HUES6 (cell line): ENCODE measurements around the gene IL18RAP.

ENCODE experiments used
- H3K27ac ChIP-seq: 2 replicates; pipeline ENCODE4 v1.7.0; 2013; ENCODE audit warnings: low read depth, mild to moderate bottlenecking, low read length, inconsistent platforms
- H3K27me3 ChIP-seq: 2 replicates; pipeline ENCODE4 v1.6.1; 2013; ENCODE audit warnings: low read length; ENCODE audit not compliant: control insufficient read depth, insufficient read depth
- H3K36me3 ChIP-seq: 2 replicates; pipeline ENCODE4 v1.6.1; 2013; ENCODE audit warnings: low read length; ENCODE audit not compliant: control insufficient read depth, insufficient read depth
- H3K4me1 ChIP-seq: 2 replicates; pipeline ENCODE4 v1.6.1; 2013; ENCODE audit warnings: low read length; ENCODE audit not compliant: control insufficient read depth, insufficient read depth
- H3K4me3 ChIP-seq: 2 replicates; pipeline ENCODE4 v1.5.1; 2013; ENCODE audit warnings: low read depth, low read length
- H3K9ac ChIP-seq: one replicate; pipeline ENCODE4 v1.6.1; 2013; ENCODE audit warnings: mild to moderate bottlenecking, low read length
- H3K9me3 ChIP-seq: 2 replicates; pipeline ENCODE4 v1.6.1; 2013; ENCODE audit warnings: low read depth, low read length; ENCODE audit not compliant: control insufficient read depth, insufficient read depth

The IL18RAP gene

DNA sequence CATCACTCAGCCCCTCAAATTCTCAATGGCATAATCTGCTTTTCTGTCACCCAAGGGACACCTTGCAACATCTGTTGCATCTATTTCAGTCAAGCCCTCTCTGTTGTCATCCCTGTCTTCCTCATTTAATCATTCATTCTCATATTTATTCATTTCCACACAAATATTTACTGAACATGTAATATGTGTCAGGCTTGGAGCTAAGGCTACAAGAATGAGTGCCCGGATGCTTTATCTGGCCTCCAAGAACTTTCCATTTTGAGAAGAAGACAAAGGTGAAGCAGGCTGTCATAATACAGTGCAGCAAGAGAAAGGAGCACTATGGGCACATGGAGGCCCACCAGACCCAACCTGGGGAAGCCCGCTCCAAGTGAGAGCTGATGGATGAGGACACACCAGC, 15.6 kb downstream of the IL18RAP start:
- no peak overlapping the region for H3K4me3 ChIP-seq
- no peak overlapping the region for H3K9ac ChIP-seq
- H3K4me1 ChIP-seq, result no peaks in the 10 kb centered on the region
- H3K36me3 ChIP-seq, result no peaks in the 10 kb centered on the region
- H3K27ac ChIP-seq, result no peak overlapping the region
- no peaks in the 10 kb centered on the region for H3K27me3 ChIP-seq
- H3K9me3 ChIP-seq, result no peaks in the 10 kb centered on the region

DNA sequence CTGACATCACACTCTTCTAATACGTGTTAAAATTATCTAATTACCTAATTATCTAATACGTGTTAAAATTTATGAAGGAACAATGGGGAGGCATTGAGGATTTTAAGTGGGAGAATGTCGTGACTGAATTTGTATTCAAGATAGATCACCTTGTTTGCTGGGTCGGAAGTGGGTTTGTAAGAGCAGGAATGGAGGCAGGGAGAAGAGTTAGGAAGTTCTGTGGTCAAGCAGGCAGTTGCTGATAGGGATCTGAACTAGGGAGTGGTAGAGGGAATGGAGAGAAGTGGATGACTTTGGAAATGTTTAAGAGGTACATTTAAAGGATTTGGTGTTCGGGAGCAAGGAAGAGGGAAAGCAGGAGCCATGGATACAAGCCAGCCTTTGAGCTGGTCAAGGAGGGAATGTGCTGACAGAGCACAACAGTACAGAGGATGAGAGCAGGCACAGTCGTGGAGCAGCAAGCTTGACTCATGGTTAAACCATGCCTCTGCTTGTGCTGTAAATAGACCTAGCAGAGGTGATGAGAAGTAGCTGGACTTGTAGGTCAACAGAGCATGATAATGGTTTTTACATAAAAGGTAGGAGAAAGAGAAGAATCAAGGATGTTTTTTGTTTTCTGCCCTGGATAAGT, 16.2 kb downstream of the IL18RAP start:
- Histone ChIP-seq H3K36me3 (no peaks in the 10 kb centered on the region), H3K4me1 (no peaks in the 10 kb centered on the region), H3K4me3 (no peak overlapping the region), H3K27me3 (no peaks in the 10 kb centered on the region), H3K9ac (no peak overlapping the region), H3K9me3 (no peaks in the 10 kb centered on the region), H3K27ac (no peak overlapping the region)

DNA sequence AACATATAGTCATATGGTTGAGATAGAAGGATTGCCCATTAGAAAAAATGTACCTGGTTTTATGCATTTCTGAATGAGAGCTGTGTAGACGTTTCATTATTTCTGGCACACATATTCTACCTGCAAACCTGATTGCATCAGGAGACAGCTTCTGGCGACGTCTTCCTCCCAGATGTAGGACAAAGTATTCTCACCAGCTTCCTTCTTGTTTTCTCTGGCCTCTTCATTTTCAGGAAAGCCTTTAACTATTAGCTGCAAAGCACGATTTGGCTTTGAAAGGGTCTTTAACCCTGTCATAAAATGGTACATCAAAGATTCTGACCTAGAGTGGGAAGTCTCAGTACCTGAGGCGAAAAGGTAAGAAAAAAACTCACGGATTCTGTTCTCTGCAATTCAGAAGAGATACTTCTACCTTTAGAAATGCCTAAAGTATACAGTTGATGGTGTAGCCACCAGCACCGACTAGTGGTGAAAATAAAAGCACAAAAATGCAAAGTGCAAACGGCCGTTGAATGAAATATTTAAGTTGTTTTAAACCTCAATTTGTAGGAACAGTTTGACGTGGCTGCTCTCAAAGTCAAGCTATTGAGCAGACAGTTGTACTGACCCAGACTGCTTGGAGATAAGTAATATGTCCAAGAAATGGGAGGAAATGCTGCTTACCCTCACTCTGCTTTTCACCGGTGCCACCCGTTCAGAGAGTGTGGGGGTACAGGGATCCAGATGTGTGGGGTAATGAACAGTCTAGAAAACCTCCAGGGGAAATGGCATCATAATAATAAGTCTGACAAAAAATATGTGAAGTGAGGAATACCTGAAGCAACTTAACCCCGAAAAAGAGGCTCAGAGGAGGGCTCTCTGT, 20.2 kb downstream of the IL18RAP start:
- Histone ChIP-seq H3K9ac (no peak overlapping the region), H3K4me1 (no peaks in the 10 kb centered on the region), H3K4me3 (no peak overlapping the region), H3K36me3 (no peaks in the 10 kb centered on the region), H3K9me3 (no peaks in the 10 kb centered on the region), H3K27ac (no peak overlapping the region), H3K27me3 (no peaks in the 10 kb centered on the region)

DNA sequence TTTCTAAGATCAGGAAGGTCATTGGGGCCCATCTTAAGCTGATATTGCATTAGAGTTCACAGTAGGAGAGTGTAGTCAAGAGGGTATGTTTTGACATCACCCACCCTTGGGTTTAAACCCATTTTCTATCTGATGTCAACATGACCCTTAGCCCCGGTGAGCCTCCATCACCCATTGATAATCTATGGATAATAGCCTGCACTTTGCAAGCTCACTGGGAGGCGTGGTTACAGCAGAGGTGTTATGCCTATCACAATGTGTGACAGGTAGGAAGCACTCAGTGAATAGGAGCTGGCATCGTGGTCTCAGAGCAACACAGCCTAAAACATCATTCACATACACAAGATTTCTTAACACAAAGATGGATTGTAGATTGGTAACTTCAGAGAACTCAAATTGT, 21.3 kb downstream of the IL18RAP start:
- Histone ChIP-seq H3K36me3 (no peaks in the 10 kb centered on the region), H3K9me3 (no peaks in the 10 kb centered on the region), H3K27me3 (no peaks in the 10 kb centered on the region), H3K27ac (no peak overlapping the region), H3K9ac (no peak overlapping the region), H3K4me1 (no peaks in the 10 kb centered on the region), H3K4me3 (no peak overlapping the region)

DNA sequence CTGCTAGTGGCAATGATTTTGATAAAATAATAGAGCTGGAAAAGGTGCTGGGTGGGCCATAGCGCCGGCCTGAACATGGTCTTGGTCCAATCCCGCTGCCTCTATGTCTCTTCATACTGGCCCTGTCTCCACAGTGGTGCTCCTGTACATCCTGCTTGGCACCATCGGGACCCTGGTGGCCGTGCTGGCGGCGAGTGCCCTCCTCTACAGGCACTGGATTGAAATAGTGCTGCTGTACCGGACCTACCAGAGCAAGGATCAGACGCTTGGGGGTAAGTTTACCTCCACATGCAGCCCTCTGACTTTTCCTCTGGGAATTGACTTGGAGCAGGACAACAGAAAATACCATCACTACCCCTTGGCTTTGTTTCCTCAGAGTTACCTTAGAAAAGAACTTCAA, 24.0 kb downstream of the IL18RAP start:
- Histone ChIP-seq H3K36me3 (no peaks in the 10 kb centered on the region), H3K9me3 (no peaks in the 10 kb centered on the region), H3K27ac (no peak overlapping the region), H3K27me3 (no peaks in the 10 kb centered on the region), H3K4me1 (no peaks in the 10 kb centered on the region), H3K9ac (no peak overlapping the region), H3K4me3 (no peak overlapping the region)

DNA sequence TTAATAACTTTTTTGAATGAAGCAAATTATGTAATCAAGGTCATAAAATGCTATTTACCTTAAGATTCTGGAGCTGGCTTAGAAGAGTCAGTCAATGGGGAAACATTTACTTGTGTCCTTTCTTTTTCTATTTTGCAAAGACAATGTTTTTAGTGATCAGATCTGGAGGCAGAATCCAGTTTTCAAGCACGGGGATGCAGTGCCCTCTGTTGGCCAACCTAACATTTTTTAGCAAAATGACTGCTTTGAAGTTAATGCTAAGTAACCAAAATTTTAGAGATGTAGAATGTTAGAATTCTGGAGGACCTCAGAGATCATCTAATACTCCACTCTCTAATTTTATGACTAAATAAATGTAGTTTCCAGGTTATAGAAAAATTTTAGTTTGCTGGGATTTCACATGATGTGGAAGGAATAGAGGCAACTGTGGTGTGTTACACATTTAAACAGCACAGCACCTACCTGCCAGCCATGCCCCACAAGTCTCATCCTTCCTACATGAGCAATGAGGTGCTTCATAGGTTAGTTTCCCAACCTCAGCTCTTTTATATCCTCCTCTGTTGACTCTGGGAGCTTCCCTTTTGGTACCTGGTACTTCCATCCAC, 26.5 kb downstream of the IL18RAP start:
- Histone ChIP-seq H3K4me3 (no peak overlapping the region), H3K27me3 (no peaks in the 10 kb centered on the region), H3K36me3 (no peaks in the 10 kb centered on the region), H3K27ac (no peak overlapping the region), H3K4me1 (no peaks in the 10 kb centered on the region), H3K9ac (no peak overlapping the region), H3K9me3 (no peaks in the 10 kb centered on the region)

DNA sequence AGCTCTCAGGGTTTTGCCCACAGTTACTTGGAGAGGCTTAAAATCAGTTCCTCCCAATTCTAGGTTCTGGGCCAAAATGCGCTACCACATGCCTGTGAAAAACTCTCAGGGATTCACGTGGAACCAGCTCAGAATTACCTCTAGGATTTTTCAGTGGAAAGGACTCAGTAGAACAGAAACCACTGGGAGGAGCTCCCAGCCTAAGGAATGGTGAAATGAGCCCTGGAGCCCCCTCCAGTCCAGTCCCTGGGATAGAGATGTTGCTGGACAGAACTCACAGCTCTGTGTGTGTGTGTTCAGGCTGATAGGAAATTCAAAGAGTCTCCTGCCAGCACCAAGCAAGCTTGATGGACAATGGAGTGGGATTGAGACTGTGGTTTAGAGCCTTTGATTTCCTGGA, 29.0 kb downstream of the IL18RAP start:
- Histone ChIP-seq H3K4me1 (no peaks in the 10 kb centered on the region), H3K9me3 (no peaks in the 10 kb centered on the region), H3K9ac (no peak overlapping the region)

DNA sequence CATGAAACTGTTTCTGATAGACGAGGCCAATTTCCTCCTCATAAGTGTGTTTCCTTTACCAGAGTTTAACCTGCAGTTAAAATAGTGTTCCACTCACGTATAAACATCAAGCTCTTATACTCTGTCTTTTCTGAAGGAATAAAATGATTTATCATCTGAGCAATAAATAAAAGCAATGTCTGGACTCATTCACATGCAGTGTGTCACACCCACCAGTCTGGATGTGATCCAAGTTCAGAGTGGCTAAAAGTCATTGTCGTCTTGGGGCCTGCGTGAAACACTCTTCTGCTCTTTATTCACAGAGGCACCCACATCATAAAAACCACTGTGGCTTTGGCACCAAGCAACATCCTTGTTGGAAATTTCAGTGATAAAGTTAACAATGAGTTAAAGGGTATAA, 30.5 kb downstream of the IL18RAP start:
- H3K36me3 ChIP-seq, result no peaks in the 10 kb centered on the region
- H3K27me3 ChIP-seq, result no peaks in the 10 kb centered on the region
- H3K9me3 ChIP-seq, result no peaks in the 10 kb centered on the region
- H3K4me3 ChIP-seq, result no peak overlapping the region
- no peak overlapping the region for H3K9ac ChIP-seq
- no peak overlapping the region for H3K27ac ChIP-seq
- H3K4me1 ChIP-seq, result no peaks in the 10 kb centered on the region

More for the DNA sequence above, 29.0 kb downstream of the IL18RAP start:
- H3K36me3 ChIP-seq, result no peaks in the 10 kb centered on the region
- no peak overlapping the region for H3K27ac ChIP-seq
- H3K27me3 ChIP-seq, result no peaks in the 10 kb centered on the region
- H3K4me3 ChIP-seq, result no peak overlapping the region

DNA sequence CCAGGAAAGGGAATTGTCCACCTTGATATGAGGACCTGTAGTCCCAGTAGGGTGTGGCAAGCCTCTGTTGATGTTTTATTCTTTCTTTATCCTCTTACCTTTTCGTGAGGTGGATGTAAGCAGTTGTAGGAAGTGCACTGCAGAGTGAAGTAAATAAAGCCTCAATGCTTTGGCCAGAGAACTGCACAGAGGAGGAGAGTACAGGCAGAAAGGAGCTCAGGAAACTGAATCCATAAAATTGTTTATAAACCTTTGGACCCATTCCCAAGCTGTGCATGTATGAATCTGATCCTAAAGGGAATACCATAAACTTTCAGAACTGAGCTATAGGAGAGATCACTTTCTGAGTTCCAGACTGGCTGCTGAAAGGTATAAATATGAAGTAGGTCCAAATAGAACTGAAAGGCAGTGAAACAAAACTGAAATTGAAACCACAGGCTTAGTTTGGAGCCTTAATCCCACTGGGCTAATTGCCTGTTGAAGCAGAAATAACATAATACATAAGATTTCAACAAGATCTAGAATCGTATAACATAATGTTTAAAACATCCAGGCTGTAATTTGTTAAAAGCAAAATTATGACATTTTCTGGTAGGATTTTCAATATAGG, 32.2 kb downstream of the IL18RAP start:
- H3K27me3 ChIP-seq, result no peaks in the 10 kb centered on the region
- H3K9me3 ChIP-seq, result no peaks in the 10 kb centered on the region
- H3K27ac ChIP-seq, result no peak overlapping the region
- no peak overlapping the region for H3K4me3 ChIP-seq
- H3K4me1 ChIP-seq, result no peaks in the 10 kb centered on the region
- H3K36me3 ChIP-seq, result no peaks in the 10 kb centered on the region
- no peak overlapping the region for H3K9ac ChIP-seq

DNA sequence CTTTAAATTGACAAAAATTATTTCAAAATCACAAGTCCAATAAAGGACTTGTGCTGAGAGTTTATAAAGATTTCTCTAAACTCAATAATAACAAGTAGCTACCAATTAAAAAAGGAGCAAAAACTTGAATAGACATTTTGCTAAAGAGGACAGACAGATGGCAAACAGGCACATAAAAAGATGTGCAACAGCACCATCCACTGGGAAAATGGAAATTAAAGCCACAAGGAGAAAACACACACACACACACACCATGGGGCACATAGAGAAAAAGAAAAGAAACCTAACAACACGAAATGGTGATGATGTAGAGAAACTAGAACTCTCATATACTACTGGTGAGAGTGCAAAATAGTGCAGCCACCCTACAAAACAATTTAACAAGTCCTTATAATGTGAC, 37.5 kb downstream of the IL18RAP start:
- Histone ChIP-seq H3K36me3 (no peaks in the 10 kb centered on the region), H3K9me3 (no peaks in the 10 kb centered on the region), H3K4me3 (no peak overlapping the region), H3K27ac (no peak overlapping the region), H3K27me3 (no peaks in the 10 kb centered on the region), H3K9ac (no peak overlapping the region), H3K4me1 (no peaks in the 10 kb centered on the region)

DNA sequence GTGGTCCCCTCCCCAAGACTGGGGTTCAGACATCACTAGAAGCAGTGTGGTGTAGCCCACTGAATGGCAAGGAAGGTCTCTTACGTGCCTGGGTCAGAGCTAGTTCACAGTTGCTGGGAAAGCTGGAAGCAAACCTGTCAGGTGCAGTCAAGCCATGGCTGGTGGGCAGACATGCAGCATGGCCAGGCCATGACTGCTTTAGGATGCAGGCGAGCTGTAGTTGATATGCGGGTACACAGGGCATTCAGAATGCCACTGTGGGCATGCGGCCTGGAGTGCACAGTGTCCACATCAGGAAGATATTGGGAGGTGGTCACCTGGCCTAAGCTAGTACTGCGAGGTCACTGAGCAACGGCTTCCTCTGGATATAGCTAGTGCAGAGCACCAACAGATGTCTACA, 38.2 kb downstream of the IL18RAP start:
- Histone ChIP-seq H3K4me1 (no peaks in the 10 kb centered on the region), H3K36me3 (no peaks in the 10 kb centered on the region), H3K27me3 (no peaks in the 10 kb centered on the region), H3K4me3 (no peak overlapping the region), H3K9ac (no peak overlapping the region), H3K9me3 (no peaks in the 10 kb centered on the region), H3K27ac (no peak overlapping the region)
